HL-60/S4 treated with retinoic acid at 250 ng/mL for 4 days and 3 days (cell line): Measurements from ENCODE around the gene THADA.
"Not testable (repeated sequence)": the region's sequence is repeated elsewhere in the genome, so short reads cannot be mapped to it uniquely, and the experiment has no call there.

Experiments used
- in situ Hi-C: fragments of 300-500 bp; cut with MboI; formaldehyde crosslinking; loops from 2 replicates; pipeline ENCODE4 v1.7.0; 2022; ENCODE audit warnings: low sequenced_read_pairs

The THADA gene

DNA sequence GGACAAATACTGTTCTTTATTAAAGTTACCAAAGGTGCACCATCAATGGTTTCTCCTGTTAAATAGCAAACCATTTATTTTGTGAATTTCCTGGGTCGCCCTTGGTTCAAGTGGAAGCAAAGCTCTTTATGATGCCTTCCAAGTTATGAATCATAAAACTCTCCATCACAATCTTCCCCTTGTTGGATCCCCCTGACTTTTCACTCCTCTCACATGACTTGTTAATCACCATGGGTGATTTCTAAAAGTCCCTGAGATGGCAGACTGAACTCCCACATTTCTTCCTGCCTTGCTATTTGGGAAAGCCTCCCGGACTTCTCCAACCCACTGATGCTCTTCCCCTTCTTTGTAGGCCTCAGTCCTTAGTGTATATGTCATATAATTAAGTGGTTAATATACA lies 176.0 kb downstream of the THADA start:
- in situ Hi-C loops = no loop called here

- in situ Hi-C loops = no loop called here
These were observed 176.6 kb downstream of the THADA start for GRCh38 chr2:43419243-43419642.

DNA sequence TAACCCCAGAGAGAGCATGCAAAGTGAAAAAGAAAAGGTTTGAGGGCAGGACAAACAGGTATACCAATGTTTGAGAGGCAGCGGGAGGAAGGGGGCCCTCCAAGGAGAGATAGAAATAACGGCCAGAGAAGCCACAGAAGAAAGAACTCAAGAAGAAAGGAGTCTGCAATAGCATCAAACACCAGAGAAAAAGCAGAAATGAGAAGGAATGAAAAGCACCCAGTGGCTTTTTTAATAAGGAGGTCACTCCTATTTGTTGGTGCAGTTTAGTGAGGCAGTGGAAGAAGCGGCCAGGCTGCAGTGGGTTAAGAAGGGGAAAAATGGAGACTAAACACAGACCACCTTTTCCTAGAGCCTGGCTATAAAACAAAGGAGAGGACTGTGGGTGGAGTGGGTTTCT lies 177.2 kb downstream of the THADA start:
- in situ Hi-C loops = no loop called here

DNA sequence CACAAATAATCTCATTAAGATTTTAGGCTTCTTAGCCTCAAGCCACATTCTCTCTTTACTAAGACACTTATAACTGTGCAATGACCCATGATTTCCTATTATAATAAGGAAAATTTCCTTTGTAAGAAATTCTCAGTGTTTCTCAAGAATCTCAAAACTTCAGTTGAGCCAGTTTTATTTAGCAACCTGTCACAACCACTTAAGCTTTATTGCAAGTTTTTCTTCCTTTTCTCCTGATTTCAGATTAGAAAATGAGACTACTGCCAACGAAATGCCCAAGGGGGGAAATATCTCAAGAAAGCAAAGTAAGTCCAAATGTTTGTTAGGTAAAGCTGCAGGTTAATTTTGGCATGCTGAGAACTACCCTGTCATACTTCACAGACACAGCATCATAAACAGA lies 178.5 kb downstream of the THADA start:
- in situ Hi-C loops = no loop called here

DNA sequence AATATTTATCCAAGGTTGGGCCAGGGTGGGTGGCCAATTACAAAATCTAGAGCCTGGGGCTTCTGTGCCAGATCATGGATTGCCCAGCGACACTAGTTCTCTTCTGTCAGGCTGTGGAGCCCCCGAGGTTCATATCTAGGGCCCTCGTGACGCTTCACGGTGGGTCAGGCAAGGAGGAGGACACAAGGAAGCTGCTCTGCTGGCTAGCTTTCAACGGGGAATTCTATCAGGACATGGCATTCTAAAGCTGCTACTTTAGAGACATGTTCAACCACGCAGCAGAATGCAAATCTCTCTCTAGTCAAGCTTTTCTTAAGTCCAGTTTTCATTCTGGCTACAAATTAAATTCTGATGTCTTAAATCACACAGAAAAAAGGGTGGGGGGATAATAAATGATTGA lies 180.2 kb downstream of the THADA start:
- in situ Hi-C loops = no loop called here

- in situ Hi-C loops = no loop called here
These were observed 181.2 kb downstream of the THADA start for GRCh38 chr2:43414586-43415135.

DNA sequence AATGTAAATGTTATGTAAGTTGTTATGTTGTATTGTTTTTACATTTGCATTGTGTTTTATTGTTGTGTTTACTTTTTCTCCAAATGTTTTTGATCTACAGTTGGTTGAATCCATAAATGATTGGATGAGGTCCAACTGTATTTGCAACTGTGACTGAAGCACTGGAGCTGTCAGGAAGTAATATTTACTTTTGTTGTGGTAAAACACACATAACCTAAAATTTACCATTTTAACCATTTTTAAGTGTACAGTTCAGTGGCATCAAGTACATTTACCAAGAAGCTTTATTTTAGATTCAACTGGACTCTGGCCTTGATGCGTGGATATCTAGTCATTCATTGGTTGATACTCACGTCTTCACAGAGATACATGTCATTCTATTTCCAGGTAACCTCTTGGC lies 181.8 kb downstream of the THADA start:
- in situ Hi-C loops = no loop called here

DNA sequence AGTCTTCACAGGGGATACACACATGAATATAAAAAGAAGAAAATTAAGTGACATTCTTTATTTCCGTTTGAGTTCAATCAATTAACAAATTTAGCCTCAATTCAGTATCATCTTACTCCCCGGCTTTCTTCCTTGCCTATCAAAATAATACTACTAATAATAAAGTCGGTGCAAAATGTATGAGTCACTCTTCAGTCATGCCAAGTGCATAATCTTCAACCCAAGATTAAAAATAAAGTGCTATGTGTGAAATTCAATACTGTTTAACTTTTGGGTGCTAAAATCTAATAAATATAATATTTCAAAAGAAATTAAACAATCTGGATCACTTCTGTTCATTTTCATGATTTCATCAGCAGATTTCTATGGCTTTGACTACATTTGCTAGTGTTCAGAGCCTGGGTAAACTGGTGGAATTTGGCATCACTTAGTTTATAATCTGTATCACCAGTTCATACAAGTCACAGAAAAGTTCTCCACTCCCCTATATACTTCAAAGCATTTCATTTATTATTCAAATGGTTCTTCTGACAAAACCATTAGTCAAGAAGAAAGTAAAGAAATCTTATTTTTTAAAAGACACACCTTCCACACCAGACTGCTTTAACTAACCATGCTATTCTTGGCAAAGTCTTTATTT lies 183.6 kb downstream of the THADA start:
- in situ Hi-C loops = no loop called here

- in situ Hi-C loops = no loop called here
These were observed 185.7 kb downstream of the THADA start for GRCh38 chr2:43410055-43410604.

DNA sequence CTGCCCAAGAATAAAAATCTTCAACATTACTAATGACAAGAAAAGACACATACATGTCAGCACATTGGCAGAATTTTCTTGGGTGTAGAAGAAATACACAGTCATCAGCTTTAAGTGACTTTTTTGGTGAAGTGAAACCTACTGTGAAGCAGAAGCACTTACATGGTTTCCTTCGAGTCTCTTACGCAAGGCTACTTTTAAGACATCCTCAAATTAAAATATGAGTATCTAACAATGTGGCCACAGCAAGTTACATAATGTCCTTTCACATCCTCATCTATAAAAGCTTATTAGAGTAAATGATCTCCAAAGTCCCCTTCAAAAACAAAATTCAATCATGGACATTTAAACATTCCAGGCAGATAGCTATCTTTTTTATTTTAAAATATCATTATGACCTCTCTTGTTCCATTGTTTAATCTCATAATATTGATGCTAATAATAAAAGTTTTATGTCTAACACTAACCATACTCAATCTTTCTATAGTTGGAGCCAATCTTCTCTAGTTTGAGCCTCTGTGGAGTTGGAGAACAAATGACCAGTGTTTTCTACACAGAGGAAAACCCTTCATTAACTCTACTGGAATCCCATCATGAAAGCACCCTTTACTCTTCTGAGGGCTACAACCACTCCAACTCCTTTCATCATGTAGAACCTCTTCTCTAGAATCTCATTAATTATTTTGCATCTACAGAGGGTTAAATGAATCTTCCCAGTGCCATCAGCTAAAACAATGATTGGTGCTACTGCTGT lies 187.3 kb downstream of the THADA start:
- in situ Hi-C loops = no loop called here

DNA sequence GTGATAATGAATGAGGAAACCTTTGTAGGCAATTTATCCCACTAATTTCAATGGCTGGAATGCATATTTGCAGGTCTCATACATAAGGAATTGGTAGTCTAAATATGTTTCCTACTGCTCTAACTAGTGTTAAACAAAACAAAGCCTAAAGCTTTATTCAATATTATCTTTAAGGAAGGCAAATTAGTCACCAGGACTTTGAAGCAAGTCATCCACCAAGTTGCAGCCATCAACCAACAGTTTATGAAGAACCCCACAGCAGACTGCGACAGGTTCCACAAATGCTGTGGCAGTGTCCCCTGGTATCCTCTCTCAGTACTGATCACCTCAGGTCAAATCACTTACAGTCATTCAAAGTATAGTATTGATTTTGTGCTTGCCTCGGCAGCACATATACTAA lies 187.9 kb downstream of the THADA start:
- in situ Hi-C loops = no loop called here

DNA sequence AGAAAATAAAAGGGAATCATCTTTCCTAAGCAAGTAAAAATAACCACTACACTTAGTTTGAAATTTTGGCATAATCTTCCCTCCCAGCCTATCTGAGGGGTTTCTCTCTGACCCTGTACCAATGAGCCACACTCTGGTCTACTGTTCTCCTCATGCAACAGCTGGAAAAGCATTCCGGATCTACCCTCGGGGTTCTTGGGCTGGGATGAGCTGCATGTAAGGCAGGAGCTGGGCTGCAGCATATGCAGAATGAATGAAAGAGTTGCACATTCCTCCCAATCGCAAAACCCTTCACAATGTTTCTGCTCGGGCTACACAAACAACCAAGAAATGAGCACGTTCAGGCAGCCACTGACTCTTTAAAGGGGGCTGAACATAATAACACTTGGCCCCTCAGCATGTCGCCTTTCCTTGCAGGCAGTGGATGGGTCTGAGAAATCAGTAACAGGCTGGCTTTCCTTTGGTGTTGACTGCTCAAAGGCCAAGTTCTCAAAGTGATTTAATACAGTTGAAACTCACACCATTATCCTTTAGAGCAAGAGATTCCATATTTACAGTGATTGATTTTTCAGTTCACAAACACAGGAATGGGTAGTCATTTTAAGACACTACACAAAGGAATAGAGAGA lies 189.1 kb downstream of the THADA start:
- in situ Hi-C loops = no loop called here

GRCh38 chr2:43405829-43406228 lies 190.0 kb downstream of the THADA start:
- in situ Hi-C loops = no loop called here

DNA sequence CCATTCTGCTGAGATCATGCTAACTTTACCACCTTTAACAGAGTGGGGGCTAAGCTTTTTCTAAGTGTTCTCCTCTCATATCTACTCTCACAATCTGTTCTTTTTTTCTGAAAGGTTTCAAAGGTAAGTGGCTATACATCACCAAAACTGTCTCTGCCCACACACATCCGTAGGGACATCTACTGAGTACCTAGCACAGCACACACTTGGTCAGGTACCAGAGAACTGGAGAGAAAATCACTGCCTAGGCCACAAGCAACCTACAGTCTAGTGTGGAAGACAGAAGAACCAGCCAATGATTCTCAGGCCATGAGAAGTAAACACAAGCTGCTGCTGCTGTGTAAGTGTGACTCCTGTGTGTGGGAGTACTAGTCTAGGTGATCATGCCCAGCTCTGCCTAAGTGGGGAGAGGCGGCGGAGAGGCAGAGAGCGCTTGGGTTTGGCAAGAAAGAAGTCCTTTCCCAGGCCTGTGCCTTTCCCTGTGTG lies 193.3 kb downstream of the THADA start:
- in situ Hi-C loops = no loop called here

- in situ Hi-C loops = no loop called here
These were observed 193.8 kb downstream of the THADA start for GRCh38 chr2:43402002-43402401.

GRCh38 chr2:43400508-43400907 lies 195.3 kb downstream of the THADA start:
- in situ Hi-C loops = no loop called here

DNA sequence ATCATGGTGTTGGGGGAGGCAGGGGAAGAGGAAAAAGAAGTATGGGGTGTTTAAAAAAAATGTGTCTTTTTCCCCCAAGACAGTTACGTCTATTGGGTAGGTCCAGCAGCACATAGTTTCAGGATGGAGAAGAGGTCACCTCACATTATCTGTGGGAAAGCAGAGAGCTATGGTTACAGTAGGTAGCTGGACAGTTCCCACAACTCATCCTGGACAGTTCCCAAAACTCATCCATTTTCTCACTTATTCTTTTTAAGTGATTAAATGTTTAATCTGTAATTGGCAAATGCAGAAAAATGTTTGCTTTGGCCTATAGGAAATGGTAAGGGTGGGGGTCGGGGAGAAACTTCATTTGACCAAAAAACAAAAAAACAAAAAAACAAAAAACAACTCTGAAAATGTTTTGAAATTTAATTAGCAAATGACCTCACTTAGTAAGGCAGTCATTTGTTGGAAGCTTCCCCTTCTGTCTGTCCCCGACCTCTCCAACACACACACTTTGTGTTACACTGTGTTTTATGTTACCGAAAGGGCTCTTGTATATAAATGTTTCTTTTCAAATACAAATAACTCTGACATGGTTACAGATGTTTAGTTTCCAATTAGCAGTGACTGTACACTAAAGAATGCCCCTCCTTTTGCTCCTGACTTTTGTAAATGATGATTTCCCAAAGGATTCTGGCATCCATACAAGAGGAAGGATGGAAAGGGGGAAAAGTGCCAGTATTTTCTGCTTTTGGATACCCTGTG lies 196.1 kb downstream of the THADA start:
- in situ Hi-C loops = no loop called here

DNA sequence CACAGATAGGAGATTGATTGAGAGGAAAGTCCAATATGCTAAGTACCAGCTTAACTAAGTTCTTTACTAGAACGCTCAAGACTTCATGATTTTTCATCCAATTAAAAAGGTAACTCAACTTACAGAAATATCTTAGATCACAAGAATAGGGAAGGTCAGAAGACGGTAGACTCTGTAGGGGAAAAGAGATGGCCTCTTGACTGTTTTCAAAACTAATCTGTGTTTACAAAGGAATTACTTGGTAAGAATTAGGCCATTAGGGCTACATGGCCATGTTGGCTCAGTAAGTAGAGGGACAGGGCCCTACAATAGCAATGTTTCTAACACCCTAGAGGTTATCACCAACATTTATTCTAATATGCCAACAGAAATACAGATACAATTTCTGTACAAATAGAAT lies 196.7 kb downstream of the THADA start:
- in situ Hi-C loops = no loop called here

- in situ Hi-C loops = no loop called here
These were observed 198.0 kb downstream of the THADA start for GRCh38 chr2:43397821-43398220.

- in situ Hi-C loops = no loop called here
These were observed 198.4 kb downstream of the THADA start for GRCh38 chr2:43397411-43397810.

DNA sequence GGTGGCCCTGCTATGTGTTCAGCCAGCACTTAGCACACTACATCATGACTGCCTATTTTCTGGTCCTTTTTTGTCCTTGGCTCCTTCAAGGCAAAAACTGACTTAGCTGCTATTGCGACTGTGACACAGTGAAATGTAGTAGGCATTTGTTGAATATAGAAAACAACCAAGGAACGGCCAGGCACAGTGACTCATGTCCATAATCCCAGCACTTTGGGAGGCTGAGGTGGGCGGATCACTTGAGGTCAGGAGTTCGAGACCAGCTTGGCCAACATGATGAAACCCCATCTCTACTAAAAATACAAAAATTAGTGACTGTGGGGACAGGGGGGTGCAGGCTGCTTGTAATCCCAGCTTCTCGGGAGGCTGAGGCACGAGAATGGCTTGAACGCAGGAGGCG lies 199.5 kb downstream of the THADA start:
- in situ Hi-C loops = not testable (repeated sequence)
